DND-41 (cell line): ENCODE measurements around the gene TACC3.

ENCODE experiments used
- CTCF ChIP-seq: IDR thresholded peaks from 2 replicates; pipeline ENCODE4 v1.5.1; 2012; ENCODE audit warnings: borderline replicate concordance, low read length, moderate library complexity, mild to moderate bottlenecking; ENCODE audit not compliant: poor library complexity, severe bottlenecking; ENCODE audit errors: extremely low read depth
- EZH2 ChIP-seq: IDR thresholded peaks from 3 replicates; pipeline ENCODE4 v1.6.1; 2012; ENCODE audit warnings: borderline replicate concordance, low read depth, mild to moderate bottlenecking, moderate library complexity, low read length, inconsistent platforms; ENCODE audit not compliant: severe bottlenecking

- TF ChIP-seq CTCF (no peak), EZH2 (no peak)
Measured at GRCh38 chr4:1728061-1728980, 7.0 kb downstream of the TACC3 start.
